ENCODE measurements around the gene PCAT6.

DNA sequence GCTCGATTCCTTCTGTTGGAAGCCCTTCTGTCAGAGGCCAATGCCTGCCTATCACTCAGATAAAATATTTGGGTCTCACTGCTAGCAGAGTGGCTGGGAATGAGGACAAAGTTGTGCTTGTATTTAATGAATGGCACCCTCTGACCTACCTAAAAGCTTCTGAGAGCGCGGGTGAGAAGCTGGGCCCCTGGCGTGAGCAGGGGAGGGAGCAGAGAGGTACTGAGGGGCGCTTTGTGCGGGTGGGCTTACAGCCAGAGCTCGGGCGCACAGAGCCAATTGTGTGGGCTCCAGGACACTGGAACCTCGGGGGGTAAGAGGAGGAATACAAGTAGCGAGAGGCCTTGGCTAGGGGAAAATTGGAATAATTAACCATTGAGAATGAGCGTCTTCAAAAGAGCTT is 32.3 kb downstream of the PCAT6 start:
- TF ChIP-seq, protein P1, sequence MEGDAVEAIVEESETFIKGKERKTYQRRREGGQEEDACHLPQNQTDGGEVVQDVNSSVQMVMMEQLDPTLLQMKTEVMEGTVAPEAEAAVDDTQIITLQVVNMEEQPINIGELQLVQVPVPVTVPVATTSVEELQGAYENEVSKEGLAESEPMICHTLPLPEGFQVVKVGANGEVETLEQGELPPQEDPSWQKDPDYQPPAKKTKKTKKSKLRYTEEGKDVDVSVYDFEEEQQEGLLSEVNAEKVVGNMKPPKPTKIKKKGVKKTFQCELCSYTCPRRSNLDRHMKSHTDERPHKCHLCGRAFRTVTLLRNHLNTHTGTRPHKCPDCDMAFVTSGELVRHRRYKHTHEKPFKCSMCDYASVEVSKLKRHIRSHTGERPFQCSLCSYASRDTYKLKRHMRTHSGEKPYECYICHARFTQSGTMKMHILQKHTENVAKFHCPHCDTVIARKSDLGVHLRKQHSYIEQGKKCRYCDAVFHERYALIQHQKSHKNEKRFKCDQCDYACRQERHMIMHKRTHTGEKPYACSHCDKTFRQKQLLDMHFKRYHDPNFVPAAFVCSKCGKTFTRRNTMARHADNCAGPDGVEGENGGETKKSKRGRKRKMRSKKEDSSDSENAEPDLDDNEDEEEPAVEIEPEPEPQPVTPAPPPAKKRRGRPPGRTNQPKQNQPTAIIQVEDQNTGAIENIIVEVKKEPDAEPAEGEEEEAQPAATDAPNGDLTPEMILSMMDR (conservative IDR thresholded peaks at IDR 0.05; ENCODE audit: low read depth, low read length): no peak
- no peak for TF ChIP-seq EZH2 (IDR thresholded peaks at IDR 0.05; ENCODE audit: borderline replicate concordance, low read depth, low read length, poor library complexity, severe bottlenecking)

All from A673 (cell line).